ENCODE results near the gene KLF7.

Gene KLF7

GRCh38 chr2:207144173-207144785 lies 21.5 kb downstream of the KLF7 start:
- no peak for DNase-seq

GRCh38 chr2:207143215-207144172 lies 22.3 kb downstream of the KLF7 start:
- peak; percentile 59 for DNase-seq

GRCh38 chr2:207142461-207142860 lies 23.3 kb downstream of the KLF7 start:
- DNase-seq: no peak

GRCh38 chr2:207141386-207141785 lies 24.4 kb downstream of the KLF7 start:
- no peak for DNase-seq

GRCh38 chr2:207140265-207140664 lies 25.5 kb downstream of the KLF7 start:
- DNase-seq: no peak

GRCh38 chr2:207139552-207139951 lies 26.2 kb downstream of the KLF7 start:
- DNase-seq: no peak

- DNase-seq: no peak
These were observed 27.0 kb downstream of the KLF7 start for GRCh38 chr2:207138627-207139297.

GRCh38 chr2:207137596-207138337 lies 28.0 kb downstream of the KLF7 start:
- no peak for DNase-seq

- DNase-seq: no peak
These were observed 28.9 kb downstream of the KLF7 start for GRCh38 chr2:207136874-207137273.

GRCh38 chr2:207135801-207136457 lies 29.8 kb downstream of the KLF7 start:
- DNase-seq: no peak

- no peak for DNase-seq
These were observed 30.4 kb downstream of the KLF7 start for GRCh38 chr2:207135340-207135739.

GRCh38 chr2:207133820-207134519 lies 31.8 kb downstream of the KLF7 start:
- peak; percentile 35 for DNase-seq

GRCh38 chr2:207133458-207133819 lies 32.3 kb downstream of the KLF7 start:
- peak; percentile 43 for DNase-seq

GRCh38 chr2:207132019-207132418 lies 33.7 kb downstream of the KLF7 start:
- DNase-seq: no peak

GRCh38 chr2:207131594-207131993 lies 34.2 kb downstream of the KLF7 start:
- DNase-seq: no peak

GRCh38 chr2:207130958-207131521 lies 34.7 kb downstream of the KLF7 start:
- no peak for DNase-seq

- DNase-seq: no peak
These were observed 35.9 kb downstream of the KLF7 start for GRCh38 chr2:207129821-207130220.

- no peak for DNase-seq
These were observed 36.9 kb downstream of the KLF7 start for GRCh38 chr2:207128867-207129266.

GRCh38 chr2:207126724-207127308 lies 38.9 kb downstream of the KLF7 start:
- DNase-seq: no peak

GRCh38 chr2:207123776-207124391 lies 41.9 kb downstream of the KLF7 start:
- no peak for DNase-seq

- DNase-seq: no peak
These were observed 42.4 kb downstream of the KLF7 start for GRCh38 chr2:207123335-207123744.

Measured in NCI-H1694 (cell line).